Measurements from ENCODE around the gene HBG1.
"Not testable (repeated sequence)": the region's sequence is repeated elsewhere in the genome, so short reads cannot be mapped to it uniquely, and the experiment has no call there.

Gene HBG1

GRCh38 chr11:5277807-5278382 lies 28.2 kb upstream of the HBG1 start:
- no peak for DNase-seq (ENCODE audit: low spot score)

GRCh38 chr11:5276697-5277096 lies 27.0 kb upstream of the HBG1 start:
- no peak for DNase-seq (ENCODE audit: low spot score)

GRCh38 chr11:5275369-5276110 lies 25.9 kb upstream of the HBG1 start:
- DNase-seq (ENCODE audit: low spot score) = no peak

- no peak for DNase-seq (ENCODE audit: low spot score)
Measured at GRCh38 chr11:5274395-5274794, 24.7 kb upstream of the HBG1 start.

GRCh38 chr11:5272395-5273017 lies 22.8 kb upstream of the HBG1 start:
- DNase-seq (ENCODE audit: low spot score) = no peak

GRCh38 chr11:5269715-5270147 lies 20.1 kb upstream of the HBG1 start, which contains the start of gene HBE1:
TSS of gene HBE1 (minus strand) at chr11:5269945. CDS start at chr11:5269890, 55 bp downstream.
- no peak for DNase-seq (ENCODE audit: low spot score)

- DNase-seq (ENCODE audit: low spot score) = no peak
Measured at GRCh38 chr11:5267033-5267563, 17.4 kb upstream of the HBG1 start.

GRCh38 chr11:5266609-5267008 lies 17.0 kb upstream of the HBG1 start:
- no peak for DNase-seq (ENCODE audit: low spot score)

- DNase-seq (ENCODE audit: low spot score) = no peak
Measured at GRCh38 chr11:5265832-5266231, 16.2 kb upstream of the HBG1 start.

- DNase-seq (ENCODE audit: low spot score) = no peak
Measured at GRCh38 chr11:5258543-5259262, 9.0 kb upstream of the HBG1 start.

GRCh38 chr11:5257296-5257695 lies 7.6 kb upstream of the HBG1 start:
- DNase-seq (ENCODE audit: low spot score) = no peak

GRCh38 chr11:5254646-5255413 lies 5.2 kb upstream of the HBG1 start, which contains the start of gene HBG2:
TSS of gene HBG2 (minus strand) at chr11:5254781. CDS start at chr11:5254728, 53 bp downstream.
- DNase-seq (ENCODE audit: low spot score) = not testable (repeated sequence)

GRCh38 chr11:5254023-5254422 lies 4.4 kb upstream of the HBG1 start:
- not testable (repeated sequence) for DNase-seq (ENCODE audit: low spot score)

GRCh38 chr11:5253440-5253839 lies 3.8 kb upstream of the HBG1 start:
- not testable (repeated sequence) for DNase-seq (ENCODE audit: low spot score)

GRCh38 chr11:5252919-5253265 lies 3.2 kb upstream of the HBG1 start:
- DNase-seq (ENCODE audit: low spot score) = no peak

- no peak for DNase-seq (ENCODE audit: low spot score)
Measured at GRCh38 chr11:5252192-5252918, 2.7 kb upstream of the HBG1 start.

GRCh38 chr11:5251746-5252145 lies 2.1 kb upstream of the HBG1 start:
- no peak for DNase-seq (ENCODE audit: low spot score)

GRCh38 chr11:5250543-5251204 lies 1.0 kb upstream of the HBG1 start:
- DNase-seq (ENCODE audit: low spot score) = no peak

- not testable (repeated sequence) for DNase-seq (ENCODE audit: low spot score)
Measured at GRCh38 chr11:5248498-5248897, 1.2 kb downstream of the HBG1 start.

GRCh38 chr11:5247472-5248192 lies 2.0 kb downstream of the HBG1 start:
- DNase-seq (ENCODE audit: low spot score) = no peak

All from putamen (tissue), 1 donor.